ENCODE data around the gene AKT1.
"Not testable (repeated sequence)": the region's sequence is repeated elsewhere in the genome, so short reads cannot be mapped to it uniquely, and the experiment has no call there.

AKT1 gene

GRCh38 chr14:104751539-104752422 is 43.8 kb downstream of the AKT1 start:
- DNase-seq: no peak

DNA sequence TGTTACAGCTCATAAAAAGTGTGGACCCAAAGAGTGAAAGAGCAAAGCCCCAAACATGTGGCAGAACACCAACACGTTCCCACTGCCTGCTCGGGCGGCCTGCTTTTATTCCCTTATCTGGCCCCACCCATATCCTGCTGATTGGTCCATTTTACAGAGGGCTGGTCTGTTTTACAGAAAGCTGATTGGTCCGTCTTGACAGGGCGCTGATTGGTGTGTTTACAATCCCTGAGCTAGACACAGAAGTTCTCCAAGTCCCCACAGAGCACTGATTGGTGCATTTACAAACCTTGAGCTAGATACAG is 44.8 kb downstream of the AKT1 start:
- not testable (repeated sequence) for DNase-seq

- no peak for DNase-seq
These were observed 45.3 kb downstream of the AKT1 start for GRCh38 chr14:104750056-104750752.

DNA sequence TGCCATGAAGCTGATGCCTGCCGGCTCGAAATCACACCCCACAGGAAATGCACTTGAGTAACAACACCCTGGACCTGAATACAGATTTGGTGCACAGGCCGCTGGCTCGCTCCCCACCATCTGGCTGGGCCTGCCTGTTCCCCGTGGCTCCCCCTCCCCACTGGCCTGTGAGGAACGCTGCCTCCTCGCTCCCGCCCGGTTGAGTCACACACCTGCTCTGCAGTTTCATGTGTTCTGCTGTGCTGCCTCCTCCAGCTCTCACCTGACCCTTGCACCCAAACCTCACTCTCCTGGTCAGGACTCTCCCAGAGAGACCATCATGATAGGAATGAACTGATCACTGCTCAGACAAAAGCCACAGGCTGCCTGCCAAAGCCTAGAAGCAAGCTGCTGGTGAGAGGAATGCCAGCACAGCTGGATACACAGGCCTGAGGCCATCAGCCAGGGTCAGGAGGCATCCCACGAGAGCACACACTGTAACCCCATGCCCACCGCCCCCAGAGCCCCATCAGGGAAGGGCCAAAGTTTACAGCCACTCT is 46.4 kb downstream of the AKT1 start:
- no peak for DNase-seq

DNA sequence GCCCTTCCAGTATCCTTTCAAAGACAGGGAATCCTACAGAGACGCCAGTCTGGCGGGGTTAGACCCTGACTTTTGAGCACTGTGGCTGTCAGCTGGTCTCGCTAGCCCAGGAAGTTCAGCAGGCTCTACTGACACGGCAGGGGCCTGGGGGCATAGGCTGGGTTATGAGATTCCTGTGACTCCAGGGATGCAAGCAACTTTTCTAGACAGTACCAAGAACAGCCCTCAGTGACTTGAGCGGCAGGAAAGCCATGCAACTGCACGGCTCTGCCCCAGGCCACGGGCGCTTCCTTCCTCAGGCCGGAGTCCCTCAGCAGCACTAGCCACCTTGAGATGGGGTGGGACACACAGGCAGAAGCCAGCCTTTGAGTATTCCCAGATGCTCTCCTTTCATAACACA is 47.7 kb downstream of the AKT1 start:
- no peak for DNase-seq

- no peak for DNase-seq
These were observed 48.5 kb downstream of the AKT1 start for GRCh38 chr14:104746934-104747481.

GRCh38 chr14:104746071-104746545 is 49.4 kb downstream of the AKT1 start:
- no peak for DNase-seq

DNA sequence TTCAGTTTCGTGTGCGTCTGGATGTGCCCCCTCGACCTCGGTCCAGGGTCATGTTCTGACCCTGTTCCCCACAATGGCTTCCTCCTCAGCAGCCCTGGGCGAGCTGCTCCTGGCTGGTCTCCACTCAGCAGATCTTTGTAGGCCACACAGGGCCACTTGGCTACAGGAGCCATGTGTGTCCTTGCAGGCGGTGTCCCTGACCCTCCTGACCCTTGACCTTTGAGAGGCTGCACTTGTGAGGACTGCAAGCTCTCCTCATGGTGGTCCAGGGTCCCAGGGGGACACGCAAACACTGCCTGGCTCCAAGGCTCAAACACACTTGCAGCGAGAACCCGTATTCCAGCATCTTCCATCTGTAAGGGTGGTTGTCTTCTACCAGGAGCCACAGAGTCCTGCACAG is 50.1 kb downstream of the AKT1 start:
- no peak for DNase-seq

DNA sequence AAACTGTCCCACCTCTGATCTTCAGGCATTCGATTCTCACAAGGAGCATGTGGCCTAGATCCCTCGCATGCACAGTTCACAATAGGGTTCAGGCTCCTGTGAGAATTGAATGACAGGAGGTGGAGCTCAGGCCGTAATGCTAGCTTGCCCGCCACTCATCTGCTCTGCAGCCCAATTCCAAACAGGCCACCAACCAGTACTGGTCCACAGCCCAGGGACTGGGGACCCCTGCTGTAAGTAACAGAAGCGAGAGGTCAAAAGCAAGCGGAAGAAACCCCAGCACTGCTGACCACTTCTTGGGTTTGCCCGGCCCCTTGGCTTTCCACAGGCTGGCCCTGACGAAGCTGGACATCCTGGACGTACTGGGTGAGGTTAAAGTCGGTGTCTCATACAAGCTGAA is 51.1 kb downstream of the AKT1 start:
- no peak for DNase-seq

DNA sequence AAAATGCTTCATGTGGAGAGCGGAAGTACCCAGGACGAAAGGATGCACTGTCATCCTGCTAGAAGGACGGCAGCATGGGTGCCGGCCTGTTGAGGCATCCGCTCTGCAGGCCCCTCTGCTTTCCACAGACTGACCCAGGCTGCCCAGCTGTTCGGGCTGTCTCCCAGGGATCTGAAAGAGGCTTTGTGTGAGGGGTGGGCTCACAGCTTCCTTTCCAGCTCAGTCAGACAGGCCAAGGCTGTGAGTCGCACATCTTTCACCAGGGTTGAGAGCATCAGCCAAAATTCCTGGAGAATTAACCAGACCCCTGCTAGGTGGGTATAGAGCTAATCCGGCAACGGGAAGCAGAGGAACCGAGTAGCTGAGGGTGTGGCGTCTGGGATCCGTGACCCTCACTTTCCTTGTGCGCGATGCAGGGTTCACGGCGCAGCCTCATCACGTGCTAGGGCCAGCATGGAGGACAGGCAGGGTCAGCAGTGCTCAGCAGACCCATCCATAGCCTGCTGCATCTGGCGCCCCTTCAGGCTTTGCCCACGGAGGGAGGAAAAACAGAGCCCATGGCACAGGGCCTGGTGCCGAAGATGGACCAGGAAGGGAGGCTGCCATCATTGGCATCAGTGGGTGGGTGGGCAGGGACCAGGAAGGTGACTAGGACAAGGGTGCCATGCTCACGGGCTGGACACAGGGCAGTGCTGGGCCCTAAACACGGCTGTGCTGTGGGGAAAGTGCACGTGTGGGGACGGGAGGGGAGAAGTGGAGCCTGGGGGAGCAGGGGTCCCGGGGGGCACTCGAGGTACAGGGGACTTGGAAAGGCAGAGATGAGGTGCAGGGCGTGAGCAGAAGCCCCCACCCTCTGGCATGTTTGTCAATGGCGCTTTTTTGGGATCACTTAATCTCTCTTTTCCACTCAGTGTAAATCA is 51.8 kb downstream of the AKT1 start:
- no peak for DNase-seq

- DNase-seq: no peak
These were observed 52.7 kb downstream of the AKT1 start for GRCh38 chr14:104742586-104743455.

GRCh38 chr14:104741803-104742251 is 53.7 kb downstream of the AKT1 start:
- no peak for DNase-seq

GRCh38 chr14:104741108-104741802 is 54.3 kb downstream of the AKT1 start:
- no peak for DNase-seq

GRCh38 chr14:104739546-104740516 is 55.7 kb downstream of the AKT1 start:
- no peak for DNase-seq

DNA sequence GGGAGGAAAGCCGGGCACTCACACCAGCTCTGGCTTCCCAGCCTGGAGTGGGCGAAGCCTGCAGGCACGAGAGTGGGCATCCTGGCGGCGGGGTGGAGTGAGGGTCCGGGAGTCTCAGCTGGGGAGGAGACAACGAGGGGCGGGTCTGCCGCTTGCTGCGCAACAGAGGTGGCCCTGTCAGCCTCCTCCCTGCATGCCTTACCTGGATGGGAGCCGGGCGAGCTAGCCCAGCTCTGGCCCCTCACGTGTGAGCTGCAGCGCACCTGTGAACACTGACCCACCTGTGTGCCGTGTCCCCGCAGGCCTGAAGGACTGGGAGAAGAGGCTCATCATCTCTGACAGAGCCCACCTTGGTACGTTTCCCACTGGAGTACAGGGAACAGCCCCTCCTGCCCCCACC is 56.5 kb downstream of the AKT1 start:
- no peak for DNase-seq

- DNase-seq: no peak
These were observed 57.1 kb downstream of the AKT1 start for GRCh38 chr14:104738375-104739019.

GRCh38 chr14:104735830-104736642 is 59.5 kb downstream of the AKT1 start:
- no peak for DNase-seq
